Large intestine (tissue), 1 donor: Measurements from ENCODE around the gene ETS1. TPM values are rescaled to one million over a fixed set of nuclear protein-coding genes. Genes with fewer than 3 reads are reported as not detected.

ENCODE experiments used
- polyA plus RNA-seq: library from polyadenylated mRNA; unstranded; fragments of 120-200 nt; gene quantifications from one replicate; pipeline ENCODE4 v1.2.1, GENCODE V29; 2013

Gene ETS1
- polyA plus RNA-seq, 1 donor = 40.8 TPM

Other genes with a start within 250 kb of the ETS1 start
- 9.7 TPM for gene FLI1, start 106.5 kb upstream of the ETS1 start, polyA plus RNA-seq